Activated CD8-positive, alpha-beta T cell treated with anti-CD3 and anti-CD28 coated beads, Interleukin-2, amount 10 ng/mL, durations not matched to agents 7 days and 5 days (primary cell): ENCODE measurements around the gene POFUT2. TPM values are rescaled to one million over a fixed set of nuclear protein-coding genes. Genes with fewer than 3 reads are reported as not detected.

Source experiments
- ATAC-seq: fragments of 150-1000 bp; cut with Tn5 transposase; one replicate; pipeline ENCODE4 v1.10.0; 2021; ENCODE audit warnings: moderate library complexity
- CTCF ChIA-PET: fragments of 350-600 bp; sonication (Branson Sonifier 250); formaldehyde crosslinking; loops from one replicate; lab custom pipeline; 2021; ENCODE audit warnings: antibody characterized with exemption; lab: Charles Lee
- POLR2A ChIA-PET: fragments of 350-600 bp; sonication (Branson Sonifier 250); formaldehyde crosslinking; loops from one replicate; lab custom pipeline; 2021; ENCODE audit warnings: antibody characterized with exemption; lab: Charles Lee
- DNase-seq: peaks from one replicate; pipeline ENCODE4 v3.0.0-alpha.2; 2020
- H3K27ac Mint-ChIP-seq: one replicate; pipeline ENCODE4 v1.8.0; 2021; ENCODE audit warnings: mild to moderate bottlenecking, mixed read lengths
- H3K27me3 Mint-ChIP-seq: one replicate; pipeline ENCODE4 v1.8.0; 2021; ENCODE audit warnings: low read depth, mixed read lengths
- H3K36me3 Mint-ChIP-seq: one replicate; pipeline ENCODE4 v1.8.0; 2021; ENCODE audit warnings: low read depth, mixed read lengths
- H3K4me1 Mint-ChIP-seq: one replicate; pipeline ENCODE4 v1.8.0; 2021; ENCODE audit warnings: low read depth, mixed read lengths
- H3K4me3 Mint-ChIP-seq: one replicate; pipeline ENCODE4 v1.8.0; 2021; ENCODE audit warnings: mild to moderate bottlenecking, mixed read lengths
- H3K9me3 Mint-ChIP-seq: one replicate; pipeline ENCODE4 v1.8.0; 2022; ENCODE audit warnings: mixed read lengths; ENCODE audit not compliant: insufficient read depth
- total RNA-seq, 2 experiments: library from RNA; stranded (reverse); gene quantifications; one replicate each; pipeline ENCODE4 v1.2.3, GENCODE V29; 2021

The POFUT2 gene
- total RNA-seq, 2 experiments from 2014 or later: 13.6 to 16.0 TPM

GRCh38 chr21:45324489-45325205 lies 37.0 kb upstream of the POFUT2 start:
- ATAC-seq (no peak), DNase-seq (no peak)
- Mint-ChIP-seq H3K27me3 (no peaks in the 10 kb centered on the region), H3K9me3 (no peaks in the 10 kb centered on the region), H3K4me3 (no peak overlapping the region), H3K4me1 (peaks cover 3% of the 10 kb centered on the region), H3K27ac (no peak overlapping the region), H3K36me3 (no peaks in the 10 kb centered on the region)
- CTCF ChIA-PET: no interaction called here
- POLR2A ChIA-PET: no interaction called here

GRCh38 chr21:45323487-45324311 lies 36.0 kb upstream of the POFUT2 start:
- Mint-ChIP-seq H3K27me3 (no peaks in the 10 kb centered on the region), H3K36me3 (no peaks in the 10 kb centered on the region), H3K4me3 (no peak overlapping the region), H3K4me1 (peaks cover 3% of the 10 kb centered on the region), H3K27ac (no peak overlapping the region), H3K9me3 (no peaks in the 10 kb centered on the region)
- ChIA-PET POLR2A (no interaction called here), CTCF (no interaction called here)
- ATAC-seq (no peak), DNase-seq (no peak)

- no peak overlapping the region for H3K4me3 Mint-ChIP-seq
- DNase-seq (no peak), ATAC-seq (no peak)
- H3K4me1 Mint-ChIP-seq: peaks cover 3% of the 10 kb centered on the region
- H3K9me3 Mint-ChIP-seq: no peaks in the 10 kb centered on the region
- H3K27ac Mint-ChIP-seq: no peak overlapping the region
- H3K36me3 Mint-ChIP-seq: no peaks in the 10 kb centered on the region
- no peaks in the 10 kb centered on the region for H3K27me3 Mint-ChIP-seq
- ChIA-PET CTCF (no interaction called here), POLR2A (no interaction called here)
Measured at GRCh38 chr21:45322960-45323461, 35.3 kb upstream of the POFUT2 start.

- Mint-ChIP-seq H3K36me3 (no peaks in the 10 kb centered on the region), H3K27me3 (no peaks in the 10 kb centered on the region), H3K4me1 (peaks cover 3% of the 10 kb centered on the region), H3K27ac (no peak overlapping the region), H3K9me3 (no peaks in the 10 kb centered on the region), H3K4me3 (no peak overlapping the region)
- ChIA-PET POLR2A (no interaction called here), CTCF (no interaction called here)
- ATAC-seq: no peak
- no peak for DNase-seq
Measured at GRCh38 chr21:45322231-45322959, 34.7 kb upstream of the POFUT2 start.

GRCh38 chr21:45320261-45321025 lies 32.7 kb upstream of the POFUT2 start:
- ATAC-seq (no peak), DNase-seq (no peak)
- H3K9me3 Mint-ChIP-seq: no peaks in the 10 kb centered on the region
- peaks cover 5% of the 10 kb centered on the region for H3K27me3 Mint-ChIP-seq
- H3K36me3 Mint-ChIP-seq: no peaks in the 10 kb centered on the region
- peaks cover 3% of the 10 kb centered on the region for H3K4me1 Mint-ChIP-seq
- H3K4me3 Mint-ChIP-seq: no peak overlapping the region
- ChIA-PET CTCF (no interaction called here), POLR2A (interaction anchor here (0.6 kb wide), 1 partner anchor 272 kb away, joined by 3 read pairs; no protein-coding TSS in a partner anchor)
- no peak overlapping the region for H3K27ac Mint-ChIP-seq

DNA sequence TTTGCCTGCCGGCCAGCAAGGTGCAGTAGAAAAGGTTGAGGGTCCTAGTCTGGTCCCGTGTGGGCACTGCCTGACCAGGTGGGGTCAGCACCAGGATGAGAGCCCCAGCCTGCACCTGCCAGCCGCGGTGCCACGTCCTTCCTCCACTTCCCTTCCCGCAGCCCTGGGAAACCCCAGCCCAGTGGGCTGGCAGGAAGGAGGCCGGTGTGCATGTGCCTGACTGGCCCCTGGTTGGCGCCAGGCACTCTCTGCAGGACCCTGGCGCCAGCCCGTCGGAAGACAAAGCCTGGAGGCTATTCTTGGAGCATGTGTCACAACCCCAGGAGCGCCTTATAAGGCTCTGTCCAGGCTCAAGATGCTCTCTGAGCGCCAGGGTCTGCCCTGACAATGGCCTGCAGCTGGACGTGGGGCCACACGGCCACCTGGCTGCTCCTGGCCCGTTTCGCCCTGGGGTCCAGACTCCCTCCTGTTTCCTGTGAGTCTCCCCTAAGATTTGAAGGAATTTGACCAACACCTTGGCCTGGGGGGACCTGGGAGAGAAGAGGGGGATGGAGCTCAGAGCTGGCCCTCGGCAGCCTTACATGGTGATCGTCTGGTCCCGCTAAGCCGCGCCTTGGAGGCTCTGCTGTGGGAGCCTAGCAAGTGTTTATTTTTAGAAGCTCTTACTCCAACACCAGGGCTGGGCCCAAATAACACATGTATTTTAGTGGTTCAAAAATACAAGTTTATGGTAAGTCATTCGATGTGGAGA lies 31.9 kb upstream of the POFUT2 start:
- H3K4me1 Mint-ChIP-seq: peaks cover 3% of the 10 kb centered on the region
- CTCF ChIA-PET: no interaction called here
- no peaks in the 10 kb centered on the region for H3K36me3 Mint-ChIP-seq
- ATAC-seq (no peak), DNase-seq (no peak)
- peaks cover 13% of the 10 kb centered on the region for H3K27me3 Mint-ChIP-seq
- POLR2A ChIA-PET: interaction anchor here (0.6 kb wide), 1 partner anchor 273 kb away, joined by 3 read pairs; no protein-coding TSS in a partner anchor
- H3K9me3 Mint-ChIP-seq: no peaks in the 10 kb centered on the region
- no peak overlapping the region for H3K27ac Mint-ChIP-seq
- H3K4me3 Mint-ChIP-seq: no peak overlapping the region

DNA sequence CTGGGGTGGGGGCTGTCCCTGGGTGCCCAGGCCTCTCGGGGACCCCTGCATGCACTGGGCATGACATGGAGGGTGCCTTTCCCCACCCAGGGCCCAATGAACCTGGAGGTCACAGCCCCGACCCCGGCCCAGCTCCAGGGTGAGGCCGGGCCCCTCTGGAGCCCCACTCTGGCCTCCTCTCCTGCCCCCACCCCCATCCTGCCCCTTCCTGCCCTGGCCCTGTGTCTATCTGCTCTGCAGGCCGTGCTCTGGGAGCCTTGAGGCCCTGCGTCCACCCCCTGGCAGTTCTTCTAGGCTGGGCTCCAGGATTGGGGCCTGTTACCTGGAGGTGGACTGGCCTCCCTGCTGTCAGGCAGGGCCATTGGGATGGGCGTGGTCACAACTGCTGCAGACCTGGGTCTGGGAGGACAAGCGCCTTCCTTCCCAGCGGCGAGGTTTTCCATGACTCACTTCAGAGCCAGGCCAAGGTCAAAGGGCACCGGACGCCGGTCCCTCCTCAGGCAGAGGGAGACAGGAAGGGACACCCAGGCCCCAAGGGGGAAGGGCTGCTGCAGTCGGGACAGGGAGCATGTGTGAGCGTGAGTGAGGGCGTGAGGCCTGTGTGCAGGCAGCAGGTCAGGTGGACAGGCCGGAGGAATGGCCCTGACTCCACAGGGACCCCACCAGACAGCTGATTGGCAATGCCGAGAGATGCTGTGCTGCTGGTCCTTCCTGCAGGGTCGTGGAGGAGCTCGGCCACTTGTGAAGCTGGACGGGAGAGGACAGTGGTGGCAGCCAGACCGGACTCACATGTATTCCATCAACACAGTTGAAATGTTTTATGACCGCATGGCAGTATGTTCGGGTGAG lies 31.1 kb upstream of the POFUT2 start:
- ChIA-PET CTCF (no interaction called here), POLR2A (no interaction called here)
- DNase-seq (no peak), ATAC-seq (no peak)
- peaks cover 3% of the 10 kb centered on the region for H3K4me1 Mint-ChIP-seq
- no peaks in the 10 kb centered on the region for H3K36me3 Mint-ChIP-seq
- H3K27ac Mint-ChIP-seq: no peak overlapping the region
- peaks cover 20% of the 10 kb centered on the region for H3K27me3 Mint-ChIP-seq
- H3K9me3 Mint-ChIP-seq: no peaks in the 10 kb centered on the region
- no peak overlapping the region for H3K4me3 Mint-ChIP-seq

GRCh38 chr21:45318146-45318555 lies 30.5 kb upstream of the POFUT2 start:
- peaks cover 3% of the 10 kb centered on the region for H3K4me1 Mint-ChIP-seq
- H3K4me3 Mint-ChIP-seq: no peak overlapping the region
- ATAC-seq: no peak
- no peak for DNase-seq
- ChIA-PET CTCF (no interaction called here), POLR2A (no interaction called here)
- no peak overlapping the region for H3K27ac Mint-ChIP-seq
- no peaks in the 10 kb centered on the region for H3K36me3 Mint-ChIP-seq
- no peaks in the 10 kb centered on the region for H3K9me3 Mint-ChIP-seq
- H3K27me3 Mint-ChIP-seq: peaks cover 22% of the 10 kb centered on the region

- no peaks in the 10 kb centered on the region for H3K36me3 Mint-ChIP-seq
- no peak for ATAC-seq
- no peaks in the 10 kb centered on the region for H3K9me3 Mint-ChIP-seq
- DNase-seq: no peak
- H3K27me3 Mint-ChIP-seq: peaks cover 25% of the 10 kb centered on the region
- H3K27ac Mint-ChIP-seq: no peak overlapping the region
- H3K4me3 Mint-ChIP-seq: no peak overlapping the region
- ChIA-PET POLR2A (no interaction called here), CTCF (no interaction called here)
- H3K4me1 Mint-ChIP-seq: peaks cover 3% of the 10 kb centered on the region
Measured at GRCh38 chr21:45317398-45318145, 29.9 kb upstream of the POFUT2 start.
